Adrenal gland (tissue), 12 donors: Measurements from ENCODE around the gene SLC22A17. TPM values are rescaled to one million over a fixed set of nuclear protein-coding genes. Genes with fewer than 3 reads are reported as not detected.

ENCODE experiments used
- DNase-seq, 7 donors: peaks; one replicate each; pipeline ENCODE4 v3.0.0-alpha.2; 2019 to 2020
- H3K27ac ChIP-seq, 5 donors: fragments of 200-600 bp; sonication (generic) in 4 of 5; 1 replicate in 3 of 5; 2 replicates in 2 of 5; pipeline versions ENCODE4 v1.5.1 to v1.8.0; 2016 to 2020; ENCODE audit warnings: mild to moderate bottlenecking in 1 of 5
- H3K27me3 ChIP-seq: fragments of 200-600 bp; 2 replicates; pipeline ENCODE4 v1.8.0; 2021
- H3K36me3 ChIP-seq, 2 donors: fragments of 200-600 bp; replicated peaks in 1 of 2; 1 replicate in 1 of 2; 2 replicates in 1 of 2; pipeline versions ENCODE4 v1.5.1 to v1.8.0; 2018 to 2022
- H3K4me1 ChIP-seq, 2 donors: fragments of 200-600 bp; replicated peaks in 1 of 2; 1 replicate in 1 of 2; 2 replicates in 1 of 2; pipeline versions ENCODE4 v1.5.1 to v1.8.0; 2018 to 2021
- H3K4me3 ChIP-seq, 4 donors: fragments of 200-600 bp; sonication (generic) in 3 of 4; one replicate each; pipeline ENCODE4 v1.5.1; 2016 to 2018
- H3K9me3 ChIP-seq, 3 donors: fragments of 200-600 bp; sonication (generic) in 1 of 3; replicated peaks in 1 of 3; 1 replicate in 2 of 3; 2 replicates in 1 of 3; pipeline versions ENCODE4 v1.5.1 to v1.8.0; 2016 to 2021
- POLR2A ChIP-seq, 2 donors: fragments of 450-650 bp; IDR thresholded peaks; one replicate each; pipeline ENCODE4 v1.6.1; 2017; ENCODE audit warnings: antibody characterized with exemption in 2 of 2, mild to moderate bottlenecking in 2 of 2, moderate library complexity in 1 of 2
- WGBS, 4 donors: extraction: QIAGEN DNeasy Blood & Tissue Kit in 2 of 4; methylation state at CpG; one replicate each; pipeline versions ENCODE4 v1.1.5 to v1.1.7; 2013 to 2017; 5-methylcytosine and 5-hydroxymethylcytosine counted together
- intact Hi-C, 2 donors: fragments of 100-400 bp; cut with DNase I; formaldehyde crosslinking; loops; one replicate each; pipeline versions ENCODE4 v1.14.1 to v1.15.0; 2022 to 2023
- polyA plus RNA-seq, 3 donors: library from polyadenylated mRNA; stranded (reverse); fragments of 200-250 nt in 2 of 3; fragments of 350-450 nt in 1 of 3; fragmentation: Illumina TruSeq in 1 of 3; extraction: RNeasy Lipid Tissue Mini Kit (QIAGEN cat#74804) in 1 of 3; gene quantifications; one replicate each; pipeline ENCODE4 v1.2.3, GENCODE V29; 2013 to 2014
- total RNA-seq, 9 donors: library from RNA; depleted of rRNA in 4 of 9; stranded (reverse); fragments of >200 nt in 4 of 9; fragments of 120-200 nt in 1 of 9; fragmentation: NEBNext Ultra II Directional in 1 of 9; extraction: Animal tissue kit (Norgen Biotek cat#: 25700) in 1 of 9; gene quantifications; one replicate each; pipeline versions ENCODE4 v1.1.0 to v1.2.4, GENCODE V29; 2013 to 2023
- TF ChIP-seq, protein P1 (sequence below), 6 experiments: fragments of 450-650 bp in 4 of 6; fragments of 200-600 bp in 2 of 6; sonication (generic) in 1 of 6; IDR thresholded peaks; 1 replicate in 5 of 6; 2 replicates in 1 of 6; pipeline versions ENCODE4 v1.5.1 to v1.8.0; 2016 to 2021; ENCODE audit warnings: antibody characterized with exemption in 6 of 6, mild to moderate bottlenecking in 2 of 6, moderate library complexity in 1 of 6
- donor health status: healthy with polysubstance abuse.
- donor health status: Bipolar disorder and iron deficiency.
- donor health status: DM: yes; HTN: yes; CAD: no.
- donor health status: DM: no; HTN: no; CAD: no.
- donor health status: DM: no; HTN: no; CAD: no.
- donor health status: DM: yes; HTN: yes; CAD: no.

SLC22A17 gene
- total and polyA plus RNA-seq, 12 donors = 8.4 to 121 (median 25.0) TPM

DNA sequence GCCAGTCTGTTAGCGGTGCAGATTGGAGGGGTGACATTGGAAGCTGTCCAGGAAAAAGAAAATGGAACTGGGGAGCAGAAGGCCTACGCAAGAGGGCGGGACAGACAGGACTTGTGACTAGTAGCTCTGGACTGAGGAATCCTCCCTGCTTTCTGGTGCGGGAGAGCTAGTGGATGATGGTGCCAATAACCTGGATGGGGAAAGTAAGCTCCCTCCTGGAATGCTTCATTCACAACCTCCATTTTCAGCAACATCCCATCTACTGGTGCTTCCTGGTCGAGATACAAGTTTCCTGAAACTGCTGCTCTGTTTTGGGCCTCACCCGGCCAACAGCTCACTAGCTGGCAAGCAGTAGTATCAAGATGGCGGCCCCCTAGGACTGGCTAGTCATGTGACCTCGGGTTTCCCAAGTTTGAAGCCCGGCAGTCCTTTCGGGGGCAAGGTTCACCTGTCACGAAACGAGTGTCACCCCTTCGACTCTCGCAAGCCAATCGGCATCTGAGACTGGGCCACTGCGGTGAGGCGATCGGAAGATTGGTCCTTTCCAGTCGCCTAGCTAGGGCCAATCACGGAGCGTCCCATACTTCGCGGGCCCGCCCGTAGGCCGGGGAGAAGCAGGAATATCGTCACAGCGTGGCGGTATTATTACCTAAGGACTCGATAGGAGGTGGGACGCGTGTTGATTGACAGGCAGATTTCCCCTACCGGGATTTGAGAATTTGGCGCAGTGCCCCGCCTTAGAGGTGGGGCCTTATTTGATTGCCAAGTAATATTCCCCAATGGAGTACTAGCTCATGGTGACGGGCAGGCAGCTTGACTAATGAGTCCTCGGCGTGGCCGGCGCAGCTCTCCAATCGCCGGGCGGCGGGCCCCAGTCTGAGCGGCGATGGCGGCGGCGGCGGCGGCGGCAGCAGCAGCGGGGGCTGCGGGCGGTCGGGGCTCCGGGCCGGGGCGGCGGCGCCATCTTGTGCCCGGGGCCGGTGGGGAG is 31.8 kb downstream of the SLC22A17 start, which contains the start of gene PABPN1:
TSS of gene PABPN1 (plus strand) at position 874 of the 988 bp plus-strand sequence. CDS start at position 887, 13 bp downstream.
- Histone ChIP-seq H3K9me3 (no peaks in the 10 kb centered on the region), H3K36me3 (peaks cover 0 to 27% of the 10 kb centered on the region in 2 donors), H3K27ac (peak within 1 kb of the TSS; percentile 76 to 99 (median 90)), H3K4me1 (peaks cover 19 to 30% of the 10 kb centered on the region in 2 donors), H3K4me3 (peak within 1 kb of the TSS in 3 of 4 donors; percentile 19 to 86 (median 72)), H3K27me3 (no peaks in the 10 kb centered on the region)
- DNase-seq = peak; percentile 99 to 100 (median 100)
- TF ChIP-seq, protein P1, sequence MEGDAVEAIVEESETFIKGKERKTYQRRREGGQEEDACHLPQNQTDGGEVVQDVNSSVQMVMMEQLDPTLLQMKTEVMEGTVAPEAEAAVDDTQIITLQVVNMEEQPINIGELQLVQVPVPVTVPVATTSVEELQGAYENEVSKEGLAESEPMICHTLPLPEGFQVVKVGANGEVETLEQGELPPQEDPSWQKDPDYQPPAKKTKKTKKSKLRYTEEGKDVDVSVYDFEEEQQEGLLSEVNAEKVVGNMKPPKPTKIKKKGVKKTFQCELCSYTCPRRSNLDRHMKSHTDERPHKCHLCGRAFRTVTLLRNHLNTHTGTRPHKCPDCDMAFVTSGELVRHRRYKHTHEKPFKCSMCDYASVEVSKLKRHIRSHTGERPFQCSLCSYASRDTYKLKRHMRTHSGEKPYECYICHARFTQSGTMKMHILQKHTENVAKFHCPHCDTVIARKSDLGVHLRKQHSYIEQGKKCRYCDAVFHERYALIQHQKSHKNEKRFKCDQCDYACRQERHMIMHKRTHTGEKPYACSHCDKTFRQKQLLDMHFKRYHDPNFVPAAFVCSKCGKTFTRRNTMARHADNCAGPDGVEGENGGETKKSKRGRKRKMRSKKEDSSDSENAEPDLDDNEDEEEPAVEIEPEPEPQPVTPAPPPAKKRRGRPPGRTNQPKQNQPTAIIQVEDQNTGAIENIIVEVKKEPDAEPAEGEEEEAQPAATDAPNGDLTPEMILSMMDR (IDR thresholded peaks at IDR 0.05) = no peak
- peak; percentile 63 to 87 for TF ChIP-seq POLR2A (IDR thresholded peaks at IDR 0.05)
- intact Hi-C loops = loop anchor here in 1 of 2 donors (10.0 kb wide), 2 partner anchors 56 to 244 kb away; partner anchors contain the start of gene AP1G2
- WGBS, 4 donors = 3 to 70% (median 9%) methylated on average over 4 to 63 of the region's 63 CpGs

- no peak for TF ChIP-seq POLR2A (IDR thresholded peaks at IDR 0.05)
- TF ChIP-seq, protein P1 (IDR thresholded peaks at IDR 0.05) = no peak
- no peaks in the 10 kb centered on the region for H3K27me3 ChIP-seq
- H3K4me3 ChIP-seq = peak overlapping the region in 2 of 4 donors; percentile 15 to 33
- WGBS, 4 donors = 77 to 91% (median 87%) methylated on average over 17 of the region's 17 CpGs
- peak in 1 of 7 donors; percentile 74 for DNase-seq
- H3K9me3 ChIP-seq = no peaks in the 10 kb centered on the region
- H3K27ac ChIP-seq = peak overlapping the region; percentile 76 to 95 (median 90)
- peaks cover 19 to 30% of the 10 kb centered on the region in 2 donors for H3K4me1 ChIP-seq
- peaks cover 0 to 21% of the 10 kb centered on the region in 2 donors for H3K36me3 ChIP-seq
- intact Hi-C loops = loop anchor here in 1 of 2 donors (10.0 kb wide), 2 partner anchors 55 to 245 kb away; partner anchors contain the start of gene AP1G2
Measured at GRCh38 chr14:23319746-23320583, 32.7 kb downstream of the SLC22A17 start.

- intact Hi-C loops = no loop called here
- peaks cover 8 to 9% of the 10 kb centered on the region in 2 donors for H3K4me1 ChIP-seq
- no peak overlapping the region for H3K4me3 ChIP-seq
- no peak for DNase-seq
- no peak overlapping the region for H3K27ac ChIP-seq
- H3K27me3 ChIP-seq = no peaks in the 10 kb centered on the region
- 82 to 89% (median 83%) methylated on average over 5 of the region's 5 CpGs for WGBS, 4 donors
- peaks cover 0 to 6% of the 10 kb centered on the region in 2 donors for H3K36me3 ChIP-seq
- no peaks in the 10 kb centered on the region for H3K9me3 ChIP-seq
- TF ChIP-seq POLR2A (IDR thresholded peaks at IDR 0.05) = no peak
Measured at GRCh38 chr14:23316300-23316699, 36.4 kb downstream of the SLC22A17 start.

DNA sequence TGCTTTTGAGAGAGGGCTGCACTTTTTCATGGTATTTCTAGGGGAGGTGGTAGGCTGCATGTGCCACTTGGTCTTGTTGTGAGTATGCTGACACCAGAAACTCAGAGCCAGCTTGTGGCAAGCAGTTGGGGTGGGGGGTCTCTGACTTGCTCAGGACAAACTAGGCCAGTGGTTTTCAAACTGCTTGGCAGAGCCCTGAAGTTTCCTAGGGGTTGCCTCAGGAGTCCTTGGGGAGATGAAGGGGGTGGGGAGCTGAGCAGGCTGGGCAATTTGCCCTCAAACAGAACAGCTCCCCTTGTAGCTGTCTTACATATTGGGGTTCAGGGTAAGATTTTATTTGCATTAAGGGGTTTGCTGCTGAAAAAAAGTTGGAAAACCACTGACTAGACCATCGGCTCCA is 42.1 kb downstream of the SLC22A17 start:
- peaks cover 25 to 44% of the 10 kb centered on the region in 2 donors for H3K4me1 ChIP-seq
- H3K27me3 ChIP-seq = no peaks in the 10 kb centered on the region
- H3K36me3 ChIP-seq = peaks cover 0 to 33% of the 10 kb centered on the region in 2 donors
- 82 to 91% (median 88%) methylated on average over 1 of the region's 1 CpG for WGBS, 4 donors
- H3K9me3 ChIP-seq = no peaks in the 10 kb centered on the region
- no peak overlapping the region for H3K27ac ChIP-seq
- DNase-seq = peak in 1 of 7 donors; percentile 40
- H3K4me3 ChIP-seq = no peak overlapping the region
- intact Hi-C loops = no loop called here
- TF ChIP-seq POLR2A (IDR thresholded peaks at IDR 0.05) = no peak
- TF ChIP-seq, protein P1 (IDR thresholded peaks at IDR 0.05) = no peak
